GM12892 (cell line): ENCODE measurements around the gene SEC23IP.

ENCODE experiments used
- DNase-seq: peaks from one replicate; pipeline ENCODE4 v3.0.0; 2011; ENCODE audit not compliant: insufficient read length
- FAIRE-seq: peaks from 2 replicates; lab custom pipeline; 2011; peaks lifted over from hg19 to GRCh38; lab: Jason Lieb, UNC
- POLR2A ChIP-seq: IDR thresholded peaks from 2 replicates; pipeline ENCODE4 v1.6.1; 2011; ENCODE audit warnings: low read depth, low read length, control low read depth
- POLR2AphosphoS5 ChIP-seq: IDR thresholded peaks from 2 replicates; pipeline ENCODE4 v1.6.1; 2011; ENCODE audit warnings: low read depth, low read length, control low read depth
- TAF1 ChIP-seq: IDR thresholded peaks from 2 replicates; pipeline ENCODE4 v1.6.1; 2011; ENCODE audit warnings: low read depth, mild to moderate bottlenecking, control low read depth, low read length, borderline replicate concordance

Gene SEC23IP

GRCh38 chr10:119973281-119973680, 80.8 kb downstream of the SEC23IP start:
- FAIRE-seq (no peak), DNase-seq (no peak)
- TF ChIP-seq POLR2A, result no peak
- no peak for TF ChIP-seq POLR2AphosphoS5
- no peak for TF ChIP-seq TAF1

GRCh38 chr10:119976421-119976820, 83.9 kb downstream of the SEC23IP start:
- DNase-seq (no peak), FAIRE-seq (no peak)
- TF ChIP-seq POLR2AphosphoS5 (no peak), POLR2A (no peak), TAF1 (no peak)

- no peak for FAIRE-seq
Observed at GRCh38 chr10:119980956-119981750, 88.6 kb downstream of the SEC23IP start.

GRCh38 chr10:119981826-119982225, 89.3 kb downstream of the SEC23IP start:
- no peak for DNase-seq
- no peak for FAIRE-seq
- no peak for TF ChIP-seq TAF1
- TF ChIP-seq POLR2AphosphoS5, result no peak
- TF ChIP-seq POLR2A, result no peak

More at GRCh38 chr10:119980956-119981750, 88.6 kb downstream of the SEC23IP start:
- DNase-seq, result no peak
- no peak for TF ChIP-seq POLR2AphosphoS5
- TF ChIP-seq TAF1, result no peak
- no peak for TF ChIP-seq POLR2A

- FAIRE-seq, result no peak
- TF ChIP-seq TAF1, result no peak
- no peak for TF ChIP-seq POLR2A
- TF ChIP-seq POLR2AphosphoS5, result no peak
- DNase-seq, result no peak
Observed at GRCh38 chr10:119988333-119988732, 95.8 kb downstream of the SEC23IP start.

GRCh38 chr10:119989966-119990365, 97.4 kb downstream of the SEC23IP start:
- TF ChIP-seq POLR2AphosphoS5 (no peak), POLR2A (no peak)
- FAIRE-seq (no peak), DNase-seq (no peak)

- TF ChIP-seq TAF1 (no peak), POLR2AphosphoS5 (no peak), POLR2A (no peak)
- DNase-seq (no peak), FAIRE-seq (no peak)
Observed at GRCh38 chr10:119991066-119991465, 98.5 kb downstream of the SEC23IP start.

- TF ChIP-seq POLR2A (no peak), POLR2AphosphoS5 (no peak), TAF1 (no peak)
- no peak for FAIRE-seq
- DNase-seq, result no peak
Observed at GRCh38 chr10:119991816-119992215, 99.3 kb downstream of the SEC23IP start.
